Panc1 (cell line): Measurements from ENCODE around the gene ARHGEF12.

Experiments used
- CTCF ChIP-seq: fragments of 450-650 bp; IDR thresholded peaks from 2 replicates; pipeline ENCODE4 v1.5.1; 2017; ENCODE audit warnings: mild to moderate bottlenecking
- POLR2AphosphoS5 ChIP-seq: IDR thresholded peaks from 2 replicates; pipeline ENCODE4 v1.6.1; 2012; ENCODE audit warnings: mild to moderate bottlenecking, low read depth, low read length, moderate library complexity
- REST ChIP-seq, 2 experiments: IDR thresholded peaks; 2 replicates each; pipeline ENCODE4 v1.6.1; 2011 to 2012; ENCODE audit warnings: low read depth in 2 of 2, control low read depth in 1 of 2, low read length in 1 of 2, mild to moderate bottlenecking in 1 of 2, moderate library complexity in 1 of 2; ENCODE audit not compliant: insufficient read depth in 1 of 2
- SIN3A ChIP-seq: IDR thresholded peaks from 2 replicates; pipeline ENCODE4 v1.6.1; 2012; ENCODE audit warnings: low read depth, mild to moderate bottlenecking, low read length, moderate library complexity, borderline replicate concordance; ENCODE audit not compliant: insufficient read depth

GRCh38 chr11:120430146-120430545, 93.9 kb downstream of the ARHGEF12 start:
- TF ChIP-seq CTCF (no peak), POLR2AphosphoS5 (no peak), REST (IDR thresholded peaks at IDR 0.05; ENCODE audit: insufficient read depth in 1 of 2, low read depth in 2 of 2, low read length in 1 of 2) (no peak), SIN3A (no peak)
